Limb (tissue), 2 donors: ENCODE results near the gene CNNM3.

Experiments
- DNase-seq, 2 donors: peaks; one replicate each; pipeline ENCODE4 v3.0.0-alpha.2; 2016; ENCODE audit errors: extremely low spot score in 2 of 2

CNNM3 gene

DNA sequence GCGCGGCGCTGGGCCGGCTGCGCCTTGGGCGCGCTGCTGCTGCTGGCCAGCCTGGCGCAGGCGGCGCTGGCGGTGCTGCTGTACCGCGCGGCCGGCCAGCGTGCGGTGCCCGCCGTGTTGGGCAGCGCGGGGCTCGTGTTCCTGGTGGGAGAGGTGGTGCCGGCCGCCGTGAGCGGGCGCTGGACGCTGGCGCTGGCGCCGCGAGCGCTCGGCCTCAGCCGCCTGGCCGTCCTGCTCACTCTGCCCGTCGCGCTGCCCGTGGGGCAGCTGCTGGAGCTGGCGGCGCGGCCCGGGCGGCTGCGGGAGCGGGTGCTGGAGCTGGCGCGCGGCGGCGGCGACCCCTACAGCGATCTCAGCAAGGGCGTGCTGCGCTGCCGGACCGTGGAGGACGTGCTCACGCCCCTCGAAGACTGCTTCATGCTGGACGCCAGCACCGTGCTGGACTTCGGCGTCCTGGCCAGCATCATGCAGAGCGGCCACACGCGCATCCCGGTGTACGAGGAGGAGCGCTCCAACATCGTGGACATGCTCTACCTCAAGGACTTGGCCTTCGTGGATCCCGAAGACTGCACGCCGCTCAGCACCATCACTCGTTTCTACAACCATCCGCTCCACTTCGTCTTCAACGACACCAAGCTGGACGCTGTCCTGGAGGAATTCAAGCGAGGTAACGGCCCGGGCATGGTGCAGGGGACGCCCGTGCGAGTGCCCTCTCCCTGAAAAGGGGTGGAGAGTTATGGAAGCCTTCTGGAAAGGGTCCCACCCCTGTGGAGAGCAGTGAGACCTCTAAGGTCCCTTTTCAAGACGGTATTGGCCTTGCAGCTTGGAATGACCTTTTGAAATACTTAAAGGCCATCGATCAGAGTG lies 1.0 kb downstream of the CNNM3 start:
- DNase-seq = no peak

DNA sequence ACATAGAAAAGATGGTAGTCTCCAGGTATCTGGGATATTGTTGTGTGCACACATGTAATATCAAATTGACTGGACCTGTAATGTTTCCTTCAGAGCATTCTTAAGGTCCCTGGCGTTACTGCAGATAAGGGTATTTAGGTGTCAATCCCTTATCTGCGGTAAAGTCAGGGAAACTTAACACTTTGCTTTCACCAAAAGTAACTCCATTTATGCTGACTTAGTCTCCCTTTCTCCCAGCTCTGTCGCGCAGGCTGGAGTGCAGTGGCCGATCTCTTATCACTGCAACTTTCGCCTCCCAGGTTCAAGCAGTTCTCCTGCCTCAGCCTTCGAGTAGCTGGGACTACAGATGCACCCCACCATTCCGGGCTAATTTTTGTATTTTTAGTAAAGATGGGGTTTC lies 1.8 kb downstream of the CNNM3 start:
- DNase-seq = no peak

DNA sequence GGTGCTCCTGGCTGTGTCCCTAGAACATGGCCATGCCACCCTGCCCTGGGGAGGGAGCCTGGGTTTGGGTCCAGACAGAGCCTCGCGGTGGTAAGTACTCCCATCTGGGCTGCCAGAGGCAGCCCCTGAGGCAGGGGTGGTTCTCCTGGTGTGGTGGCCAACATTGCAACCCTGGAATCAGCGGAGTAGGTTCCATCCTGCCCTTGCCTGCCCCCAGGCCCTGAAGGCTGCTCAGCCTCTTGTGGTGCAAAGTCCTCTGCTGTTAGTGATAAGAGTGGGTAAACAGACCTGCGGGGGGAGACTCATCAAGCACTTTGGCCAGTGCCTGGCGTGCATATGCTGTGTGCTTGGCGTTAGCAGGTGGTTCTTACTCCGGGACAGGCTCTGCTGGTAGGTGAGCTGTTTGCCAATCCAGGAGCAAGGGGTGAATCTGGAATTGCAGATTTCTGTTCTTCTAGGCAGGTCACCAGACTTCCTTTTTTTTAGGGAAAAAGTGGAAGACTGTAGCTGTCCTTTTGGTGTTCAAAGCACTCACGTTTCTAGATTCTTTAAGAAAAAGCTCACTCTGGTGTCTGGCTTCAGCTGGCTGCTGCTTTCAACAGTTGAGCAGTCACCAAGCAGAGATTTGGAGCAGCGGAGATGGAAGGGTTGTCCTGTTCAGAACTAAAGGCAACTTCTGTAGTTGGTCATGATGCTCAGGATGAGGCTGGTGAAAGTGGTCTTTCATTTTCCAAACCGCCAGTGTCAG lies 3.2 kb downstream of the CNNM3 start:
- no peak for DNase-seq

DNA sequence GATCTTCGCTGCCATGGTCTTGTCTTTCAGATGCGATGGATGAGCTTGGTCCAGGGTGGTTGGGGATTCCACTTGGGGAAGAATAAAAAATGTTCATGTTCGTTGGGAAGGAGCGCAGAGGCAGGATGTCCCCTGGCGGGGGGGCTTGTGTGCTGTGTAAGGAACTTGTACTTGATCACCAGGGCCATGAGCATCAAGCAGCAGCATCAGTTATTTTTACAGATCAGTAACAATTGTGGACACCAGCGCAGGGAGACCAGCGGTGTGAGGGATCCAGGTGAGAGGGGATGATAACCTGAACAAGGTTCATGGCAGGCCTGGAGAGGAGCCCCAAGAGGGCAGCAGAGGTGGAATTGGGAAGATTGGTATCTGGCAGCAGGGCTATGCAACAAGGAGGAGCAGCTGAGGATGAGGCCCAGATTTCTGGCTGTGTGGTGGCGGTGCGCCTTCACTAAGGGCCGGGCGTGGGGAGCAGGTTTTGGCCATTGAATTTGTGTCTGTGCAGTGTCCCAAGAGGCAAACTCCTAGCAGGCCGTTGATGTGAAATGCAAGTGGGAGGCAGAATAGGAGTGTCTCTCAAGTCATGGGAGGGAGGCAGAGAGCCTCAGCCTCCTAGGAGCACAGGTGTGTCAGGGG lies 3.9 kb downstream of the CNNM3 start:
- DNase-seq = no peak

DNA sequence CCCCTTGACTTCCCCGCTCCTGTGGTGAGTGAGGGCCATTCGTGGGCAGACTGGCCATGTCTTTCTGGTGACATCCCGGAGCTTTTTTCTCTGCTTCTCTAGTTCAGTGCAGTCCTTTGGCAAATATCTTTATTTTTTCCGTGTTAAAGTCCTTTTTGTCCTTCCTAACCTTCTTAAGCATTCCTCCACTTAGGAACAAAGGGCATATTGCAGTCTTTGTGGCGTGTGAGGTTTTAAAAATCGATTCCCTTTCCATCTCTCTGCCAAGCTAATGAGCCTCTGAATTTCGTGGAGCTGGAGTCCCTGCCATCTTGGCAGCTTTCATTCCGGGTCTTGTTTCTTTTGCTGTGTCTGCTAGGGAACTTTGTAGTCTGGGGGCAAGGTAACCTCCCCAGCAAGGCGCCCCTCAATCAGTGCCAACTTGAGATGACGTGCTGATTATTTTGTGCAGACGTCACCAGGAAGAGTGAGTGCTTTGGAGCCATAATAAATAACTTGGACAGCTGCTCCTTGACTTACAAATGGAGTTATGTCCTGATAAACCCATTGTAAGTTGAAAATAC lies 5.1 kb downstream of the CNNM3 start:
- no peak for DNase-seq

DNA sequence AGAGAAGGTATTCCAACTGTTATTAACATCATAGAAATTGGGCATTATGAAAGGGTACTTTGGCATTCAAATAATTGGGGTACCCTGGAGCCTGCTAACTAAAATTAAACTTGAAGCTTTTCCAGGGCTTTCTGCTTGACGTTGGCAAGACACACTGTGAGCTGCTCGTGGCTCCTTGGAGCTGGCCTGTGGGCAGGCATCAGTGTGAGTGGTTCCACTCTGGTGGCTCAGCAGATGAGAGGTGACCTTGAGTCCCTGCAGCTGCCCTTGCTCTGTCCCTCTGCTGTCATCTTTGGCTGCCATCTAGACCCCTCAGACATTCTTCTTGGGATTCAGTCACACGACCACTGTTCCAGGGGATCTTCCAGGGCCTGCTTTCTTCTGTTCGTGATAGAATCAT lies 6.7 kb downstream of the CNNM3 start:
- no peak for DNase-seq

DNA sequence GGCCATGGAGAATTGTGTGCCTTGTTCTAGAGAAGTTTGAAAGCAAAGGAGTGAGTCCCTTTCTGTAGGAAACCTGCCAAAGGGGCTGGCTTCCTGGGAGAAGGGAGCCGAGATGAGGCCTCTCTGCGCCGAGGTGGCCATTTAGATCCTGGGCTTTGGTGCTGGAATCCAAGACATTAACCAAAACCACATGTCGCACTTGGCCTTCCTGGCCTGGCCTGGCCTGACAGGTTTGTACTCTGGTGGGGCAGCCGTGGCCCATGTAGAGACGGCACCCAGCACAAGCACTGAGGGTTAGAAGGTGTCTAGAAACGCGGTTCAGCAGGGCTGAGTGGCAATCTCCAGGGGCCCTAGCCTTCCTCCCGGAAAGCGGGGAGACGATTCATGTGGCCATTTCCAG lies 7.1 kb downstream of the CNNM3 start:
- no peak for DNase-seq

DNA sequence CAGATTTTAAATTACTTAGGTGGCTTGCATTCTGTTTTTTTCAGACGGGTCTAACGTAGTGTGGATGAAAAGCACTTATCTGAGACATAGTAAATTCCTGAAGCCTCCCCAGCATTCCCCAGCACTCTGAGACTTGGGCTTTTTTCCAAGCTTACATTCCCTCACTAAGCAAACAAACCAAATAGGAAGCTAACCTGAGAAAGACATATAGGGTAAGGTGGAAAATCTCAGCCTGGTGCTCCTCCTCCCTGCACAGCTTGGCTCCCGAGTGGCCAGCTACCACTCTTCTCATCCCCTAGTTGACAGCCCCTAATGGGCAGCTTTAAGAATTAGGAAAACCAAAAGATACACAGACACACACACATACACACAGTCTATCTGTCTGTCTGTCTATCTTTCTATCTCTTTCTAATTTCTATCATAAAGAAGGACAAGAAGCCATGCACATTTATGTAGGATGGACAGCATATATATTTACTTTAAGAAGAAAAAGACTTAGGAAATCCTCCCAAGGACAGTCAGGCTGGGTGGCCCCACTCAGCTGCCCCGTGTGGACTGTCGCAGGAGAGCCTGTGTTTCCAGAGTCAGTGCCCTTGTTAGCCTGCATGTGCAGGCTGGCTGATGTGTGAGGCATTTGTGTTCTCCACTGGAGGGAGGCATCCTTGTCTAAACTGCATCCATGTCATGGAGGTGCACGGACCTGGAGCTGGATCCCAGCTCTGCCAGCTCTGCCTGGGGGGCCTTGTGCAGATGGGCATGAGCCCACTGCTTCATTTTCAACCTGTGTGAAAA lies 8.2 kb downstream of the CNNM3 start:
- no peak for DNase-seq

DNA sequence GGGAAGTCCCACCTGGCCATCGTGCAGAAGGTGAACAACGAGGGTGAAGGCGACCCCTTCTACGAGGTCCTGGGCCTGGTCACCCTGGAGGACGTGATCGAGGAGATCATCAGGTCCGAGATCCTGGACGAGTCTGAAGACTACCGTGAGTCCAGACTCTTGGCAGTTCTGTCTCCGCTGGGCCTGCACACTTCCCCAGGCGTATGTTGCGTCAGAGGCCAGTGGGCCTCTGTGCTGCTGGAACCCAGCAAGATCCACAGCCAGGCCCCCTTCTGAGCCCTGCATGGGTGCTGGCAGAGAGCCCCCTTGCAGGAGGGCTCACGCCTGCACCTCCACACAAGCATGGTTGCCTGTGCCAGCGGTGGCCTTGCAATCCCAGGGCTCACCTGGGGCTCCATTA lies 9.0 kb downstream of the CNNM3 start:
- DNase-seq = no peak

DNA sequence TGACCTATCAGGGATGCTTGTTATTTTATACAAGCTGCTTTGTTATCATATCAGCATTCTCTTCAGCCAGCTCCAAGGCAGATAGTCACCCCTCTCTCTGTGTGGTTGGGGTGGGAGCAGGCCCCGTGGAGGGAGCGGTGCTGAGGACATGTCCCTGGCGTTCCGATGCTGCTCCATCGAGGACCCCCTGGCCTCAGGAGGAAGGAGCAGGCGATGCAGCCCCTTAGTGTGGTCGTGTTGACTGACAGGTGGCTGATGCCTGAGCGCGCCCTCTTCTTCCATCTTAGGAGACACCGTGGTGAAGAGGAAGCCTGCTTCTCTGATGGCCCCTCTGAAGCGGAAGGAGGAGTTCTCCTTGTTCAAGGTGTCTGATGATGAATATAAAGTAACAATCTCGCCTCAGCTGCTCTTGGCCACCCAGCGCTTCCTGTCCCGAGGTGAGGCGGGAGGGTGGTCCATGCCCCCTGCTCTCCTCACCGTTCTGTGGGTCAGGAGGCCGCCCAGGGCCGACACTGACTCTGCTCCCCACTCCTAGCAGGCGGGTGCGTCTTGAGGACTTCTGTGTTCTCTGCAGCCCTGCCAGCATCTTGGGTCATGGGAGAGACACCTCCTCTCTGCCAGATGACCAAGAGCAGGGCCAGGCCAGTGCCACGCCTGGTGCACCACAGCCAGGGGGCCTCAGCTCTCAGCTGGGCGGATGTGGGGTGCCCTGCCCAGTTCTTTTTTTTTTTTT lies 10.6 kb downstream of the CNNM3 start:
- no peak for DNase-seq

DNA sequence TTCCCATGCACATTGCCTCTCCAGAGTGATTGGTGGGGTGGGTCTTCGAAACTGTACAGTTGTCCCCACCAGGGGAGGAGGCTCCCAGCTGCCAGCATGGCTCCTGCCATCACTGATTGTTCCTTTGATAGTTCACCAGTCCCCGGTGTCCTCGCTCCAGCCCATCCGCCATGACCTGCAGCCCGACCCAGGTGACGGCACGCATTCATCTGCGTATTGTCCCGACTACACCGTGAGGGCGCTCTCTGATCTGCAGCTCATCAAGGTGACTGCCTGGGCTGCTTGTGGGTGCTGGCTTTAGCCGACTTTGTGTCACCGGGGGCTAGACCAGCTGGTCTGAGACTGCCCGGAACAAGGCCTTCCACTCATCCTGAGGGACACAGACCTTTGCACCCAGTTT lies 12.4 kb downstream of the CNNM3 start:
- DNase-seq = no peak

DNA sequence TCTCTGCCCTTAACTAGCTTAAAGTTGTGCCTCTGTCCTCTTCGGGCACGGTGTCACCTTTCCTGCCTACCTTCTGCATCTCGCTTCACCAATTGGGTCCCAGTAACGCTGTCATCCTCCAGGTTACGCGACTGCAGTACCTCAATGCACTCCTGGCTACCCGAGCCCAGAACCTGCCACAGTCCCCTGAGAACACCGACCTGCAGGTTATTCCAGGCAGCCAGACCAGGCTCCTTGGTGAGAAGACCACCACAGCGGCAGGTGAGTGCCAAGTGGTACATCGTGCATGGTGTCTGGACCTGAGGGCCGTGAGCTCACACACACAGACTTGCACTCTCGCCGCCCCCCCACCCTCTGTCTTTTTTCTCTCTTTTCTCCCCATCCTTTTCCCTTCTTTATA lies 12.8 kb downstream of the CNNM3 start:
- no peak for DNase-seq

DNA sequence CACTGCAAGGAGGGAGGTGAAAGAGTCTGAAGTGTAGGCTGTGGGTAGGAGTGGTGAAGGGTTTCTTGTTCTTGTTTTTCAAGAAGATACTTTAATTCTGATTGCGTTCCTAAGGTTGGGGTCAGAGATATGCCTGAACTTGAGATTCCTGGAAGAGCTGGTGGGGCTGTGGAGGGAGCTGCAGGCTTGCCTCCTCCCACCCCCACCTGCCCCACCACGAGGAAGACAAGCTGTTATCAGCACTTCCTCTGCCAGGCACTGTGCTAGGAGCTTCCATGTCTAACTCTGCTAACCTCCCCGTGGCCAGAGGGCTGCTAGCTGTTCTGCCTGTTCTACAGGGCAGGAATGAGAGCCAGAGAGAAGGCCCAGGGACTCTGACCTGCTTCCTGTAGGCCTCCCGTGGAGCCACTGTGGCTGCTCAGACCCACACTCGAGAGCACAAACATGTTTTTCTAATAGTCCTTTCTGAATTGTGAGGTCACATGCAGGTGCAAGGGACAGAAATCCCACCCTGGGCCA lies 14.0 kb downstream of the CNNM3 start:
- DNase-seq = no peak

DNA sequence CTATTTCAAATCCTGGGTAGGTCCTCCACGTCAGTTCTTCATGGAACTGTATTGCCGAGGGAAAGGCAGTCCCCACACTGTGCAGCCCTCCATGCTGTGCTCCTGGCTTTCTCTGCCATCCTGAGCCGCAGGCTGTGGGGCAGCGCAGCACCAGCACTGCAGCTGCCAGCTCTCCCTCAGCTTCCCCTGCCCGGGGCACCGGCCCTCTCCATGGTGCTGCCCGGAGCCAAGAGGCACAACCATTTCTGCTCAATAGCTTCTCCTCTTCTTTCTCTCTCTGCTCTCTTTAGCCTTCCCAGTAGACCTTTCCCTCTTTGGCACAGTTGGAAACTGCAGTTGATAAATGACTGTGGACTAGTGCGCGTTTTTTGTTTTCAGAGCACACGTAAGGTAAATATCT lies 15.6 kb downstream of the CNNM3 start:
- no peak for DNase-seq

DNA sequence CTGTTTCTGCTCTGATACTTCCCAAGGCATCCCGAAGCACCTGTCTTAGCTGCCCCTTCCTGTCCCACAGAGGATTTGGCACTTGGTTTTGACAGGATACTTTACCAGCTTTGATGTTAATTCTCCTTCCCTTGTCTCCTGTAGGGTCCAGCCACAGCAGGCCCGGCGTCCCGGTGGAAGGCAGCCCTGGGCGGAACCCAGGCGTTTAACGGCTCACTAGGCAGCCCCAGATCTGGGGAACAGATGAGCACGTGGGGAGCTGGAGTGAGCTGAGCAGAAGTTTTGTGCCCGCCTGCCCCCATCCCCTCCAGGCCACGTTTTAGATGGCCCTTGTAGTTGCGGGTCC lies 16.3 kb downstream of the CNNM3 start:
- DNase-seq = no peak

DNA sequence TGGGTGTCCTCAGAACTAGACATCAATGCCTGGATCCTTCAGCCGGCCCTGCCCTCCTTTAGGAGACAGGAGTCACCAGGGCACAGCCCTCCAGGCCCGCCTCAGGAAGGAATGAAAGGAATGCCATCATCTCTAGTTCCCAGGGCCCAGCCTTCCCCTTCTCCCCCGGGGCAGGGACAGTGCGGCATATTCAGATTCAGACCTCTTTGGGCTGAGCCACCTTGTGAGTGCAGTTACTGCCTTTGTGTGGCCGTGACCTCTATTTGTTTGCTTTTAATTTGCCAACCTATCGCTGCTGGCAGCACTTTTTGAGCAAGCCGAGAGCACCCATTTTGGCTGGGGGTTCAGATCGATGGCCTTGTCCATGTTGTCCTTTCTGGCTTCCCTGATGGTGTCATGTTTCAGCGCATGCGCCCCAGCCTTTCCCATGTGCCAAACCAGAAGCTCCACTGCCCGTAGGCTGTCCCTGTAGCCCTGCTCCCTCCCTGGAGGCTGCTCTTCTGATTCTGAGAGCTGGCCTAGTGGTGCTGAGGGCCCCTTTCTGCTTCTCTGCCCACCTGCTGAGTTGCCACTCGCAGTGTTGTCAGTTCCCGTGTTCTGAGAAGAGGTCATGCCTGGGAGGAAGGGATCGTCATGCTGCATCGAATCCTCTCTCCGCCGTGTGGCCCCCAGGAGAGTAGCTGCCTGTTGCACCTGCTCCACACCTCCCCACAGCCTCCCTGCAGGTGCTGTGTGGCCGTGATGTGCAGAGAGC lies 16.9 kb downstream of the CNNM3 start:
- DNase-seq = peak; percentile 50 to 72

DNA sequence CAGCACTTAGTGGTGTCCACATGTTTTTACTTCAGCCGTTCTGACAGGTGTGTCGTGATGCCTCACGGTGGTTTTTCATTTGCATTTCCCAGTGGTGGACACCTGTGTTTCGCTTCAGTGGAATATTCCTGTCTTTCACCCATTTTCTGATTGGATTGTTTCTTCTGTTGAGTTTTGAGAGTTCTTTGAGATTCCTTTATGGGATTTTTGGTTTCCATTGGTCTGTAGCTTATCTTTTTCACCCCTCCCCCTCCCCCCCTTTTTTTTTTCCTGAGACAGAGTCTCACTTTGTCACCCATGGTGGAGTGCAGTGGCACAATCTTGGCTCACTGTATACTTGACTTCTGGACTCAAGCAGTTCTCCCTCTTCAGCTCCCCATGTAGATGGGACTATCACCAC lies 19.8 kb downstream of the CNNM3 start:
- no peak for DNase-seq

DNA sequence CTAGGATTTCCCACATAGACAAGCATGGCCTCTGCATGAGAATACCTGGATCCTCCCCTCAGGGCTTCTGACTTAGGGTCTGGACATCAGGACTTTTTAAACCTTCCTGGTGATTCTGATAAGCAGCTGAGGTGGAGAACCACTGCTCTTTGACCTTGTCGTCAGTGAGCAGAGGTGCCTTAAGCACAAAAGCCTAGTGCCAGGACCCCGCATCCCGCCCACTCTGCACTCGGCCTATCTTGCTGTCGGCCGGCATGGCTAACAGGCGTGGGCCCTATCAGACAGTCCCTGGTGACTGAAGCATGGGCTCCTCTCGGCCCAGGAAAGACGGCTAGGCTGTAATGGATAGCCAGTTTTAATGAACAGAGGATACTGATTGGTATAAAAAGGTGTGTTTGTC lies 21.5 kb downstream of the CNNM3 start:
- no peak for DNase-seq

DNA sequence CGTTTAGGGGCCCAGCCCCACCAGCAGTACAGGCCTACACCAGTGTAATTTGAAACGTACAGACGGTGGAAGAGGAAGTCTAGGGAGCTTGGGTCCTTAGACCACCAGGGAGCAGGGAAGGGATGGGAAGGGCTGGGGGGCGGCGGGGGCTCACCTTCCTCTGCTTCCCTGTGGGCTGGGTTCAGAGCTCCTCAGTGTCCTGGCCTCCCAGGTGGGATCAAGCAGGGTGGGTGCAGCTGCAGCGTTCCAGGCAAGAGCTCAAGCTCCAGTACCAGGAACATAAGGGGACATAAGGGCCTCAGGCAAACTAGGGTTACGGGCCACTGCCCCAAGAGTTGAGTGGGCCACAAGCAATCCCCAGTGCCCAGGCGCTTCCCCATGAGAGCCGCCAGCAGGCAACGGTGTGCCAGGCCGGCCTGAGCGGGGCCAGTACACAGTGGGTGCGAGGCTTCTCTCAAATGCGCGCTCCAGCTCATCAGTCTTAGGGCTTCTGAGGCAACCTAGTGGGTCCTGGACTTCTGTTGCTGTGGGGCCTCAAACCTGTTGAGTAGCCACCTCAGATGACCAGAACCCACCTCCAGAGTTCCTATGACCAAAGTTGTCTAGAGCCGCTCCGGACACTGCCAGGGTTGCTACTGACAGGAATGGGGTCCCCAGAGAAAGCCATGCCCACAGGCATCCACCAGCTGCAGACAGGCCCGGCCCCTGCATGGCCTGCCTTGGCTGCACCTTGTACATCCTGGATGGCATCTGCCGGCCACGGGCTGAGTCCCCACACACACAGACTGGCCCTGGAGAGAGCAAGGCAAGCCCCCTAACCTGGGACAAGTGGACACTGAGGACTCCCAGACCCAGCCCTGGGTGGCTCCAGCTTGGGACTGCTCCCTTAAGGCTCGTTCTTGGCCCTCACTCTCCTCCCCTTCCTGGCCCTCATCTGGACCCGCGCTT lies 22.6 kb downstream of the CNNM3 start:
- DNase-seq = peak in 1 of 2 donors; percentile 34
